ENCODE measurements around the gene OSBPL8. TPM values are rescaled to one million over a fixed set of nuclear protein-coding genes. Genes with fewer than 3 reads are reported as not detected.

OSBPL8 gene
- total and polyA plus RNA-seq, 2 donors (not counting 1 experiment from before 2014, with no cell fraction given): 11.1 to 112 TPM

GRCh38 chr12:76399040-76399439 is 160.5 kb downstream of the OSBPL8 start:
- Histone ChIP-seq H3K36me3 (replicated peaks in 1 of 2; ENCODE audit: control extremely low read depth in 1 of 2, control insufficient read depth in 1 of 2, extremely low read depth in 1 of 2, insufficient read depth in 2 of 2, low read length in 1 of 2) (peaks cover 6 to 9% of the 10 kb centered on the region in 2 experiments), H3K9ac (ENCODE audit: low read length) (no peak overlapping the region), H3K4me2 (replicated peaks; ENCODE audit: low read depth, low read length, poor library complexity, severe bottlenecking) (no peak overlapping the region), H4K20me1 (ENCODE audit: control insufficient read depth, insufficient read depth, low read length, poor library complexity, severe bottlenecking) (no peaks in the 10 kb centered on the region), H2AFZ (ENCODE audit: insufficient read depth, low read depth, low read length, poor library complexity, severe bottlenecking) (no peak overlapping the region), H3K27me3 (replicated peaks in 1 of 4; ENCODE audit: control extremely low read depth in 1 of 4, control insufficient read depth in 3 of 4, insufficient read depth in 4 of 4, low read length in 3 of 4) (no peaks in the 10 kb centered on the region), H3K79me2 (ENCODE audit: control insufficient read depth, insufficient read depth, low read length) (no peaks in the 10 kb centered on the region), H3K27ac (ENCODE audit: low read length in 2 of 2) (no peak overlapping the region), H3K9me3 (ENCODE audit: control extremely low read depth in 1 of 3, control insufficient read depth in 2 of 3, insufficient read depth in 1 of 3, low read length in 2 of 3) (no peaks in the 10 kb centered on the region), H3K4me1 (ENCODE audit: control insufficient read depth in 2 of 2, insufficient read depth in 2 of 2, low read length in 2 of 2) (no peaks in the 10 kb centered on the region), H3K4me3 (ENCODE audit: control extremely low read depth in 1 of 5, extremely low read depth in 1 of 5, insufficient read depth in 1 of 5, low read depth in 2 of 5, low read length in 4 of 5) (no peak overlapping the region)
- intact Hi-C loops (cut with micrococcal nuclease): no loop called here
- Mint-ChIP-seq H3K9me3 (ENCODE audit: insufficient read depth) (no peaks in the 10 kb centered on the region), H3K27me3 (no peaks in the 10 kb centered on the region), H3K4me1 (no peaks in the 10 kb centered on the region), H3K27ac (no peak overlapping the region), H3K4me3 (no peak overlapping the region)
- no peak for TF ChIP-seq EZH2 (IDR thresholded peaks at IDR 0.05; ENCODE audit: borderline replicate concordance, insufficient read depth, low read depth, low read length, poor library complexity, severe bottlenecking)
- TF ChIP-seq CTCF (IDR thresholded peaks at IDR 0.05): no peak
- ChIA-PET POLR2A (no interaction called here), CTCF (interaction anchor here (1.0 to 1.6 kb wide), 3 partner anchors 10 to 188 kb away, joined by 3 to 4 read pairs (median 3); no protein-coding TSS in a partner anchor)
- DNase-seq (no peak), ATAC-seq (ENCODE audit: low read depth) (no peak)
- 100% methylated on average over 1 of the region's 2 CpGs for WGBS (ENCODE audit: insufficient coverage)

- intact Hi-C loops (cut with micrococcal nuclease): no loop called here
- no peak overlapping the region for H3K4me3 Mint-ChIP-seq
- TF ChIP-seq CTCF (IDR thresholded peaks at IDR 0.05) (no peak), EZH2 (IDR thresholded peaks at IDR 0.05; ENCODE audit: borderline replicate concordance, insufficient read depth, low read depth, low read length, poor library complexity, severe bottlenecking) (no peak)
- no peaks in the 10 kb centered on the region for H3K27me3 Mint-ChIP-seq
- CTCF ChIA-PET: no interaction called here
- Histone ChIP-seq H3K36me3 (replicated peaks in 1 of 2; ENCODE audit: control extremely low read depth in 1 of 2, control insufficient read depth in 1 of 2, extremely low read depth in 1 of 2, insufficient read depth in 2 of 2, low read length in 1 of 2) (peaks cover 4 to 7% of the 10 kb centered on the region in 2 experiments), H3K79me2 (ENCODE audit: control insufficient read depth, insufficient read depth, low read length) (no peaks in the 10 kb centered on the region), H2AFZ (ENCODE audit: insufficient read depth, low read depth, low read length, poor library complexity, severe bottlenecking) (no peak overlapping the region), H3K27ac (ENCODE audit: low read length in 2 of 2) (no peak overlapping the region), H3K4me2 (replicated peaks; ENCODE audit: low read depth, low read length, poor library complexity, severe bottlenecking) (no peak overlapping the region), H3K9ac (ENCODE audit: low read length) (no peak overlapping the region), H4K20me1 (ENCODE audit: control insufficient read depth, insufficient read depth, low read length, poor library complexity, severe bottlenecking) (no peaks in the 10 kb centered on the region), H3K4me1 (ENCODE audit: control insufficient read depth in 2 of 2, insufficient read depth in 2 of 2, low read length in 2 of 2) (no peaks in the 10 kb centered on the region), H3K9me3 (ENCODE audit: control extremely low read depth in 1 of 3, control insufficient read depth in 2 of 3, insufficient read depth in 1 of 3, low read length in 2 of 3) (no peaks in the 10 kb centered on the region), H3K27me3 (replicated peaks in 1 of 4; ENCODE audit: control extremely low read depth in 1 of 4, control insufficient read depth in 3 of 4, insufficient read depth in 4 of 4, low read length in 3 of 4) (no peaks in the 10 kb centered on the region), H3K4me3 (ENCODE audit: control extremely low read depth in 1 of 5, extremely low read depth in 1 of 5, insufficient read depth in 1 of 5, low read depth in 2 of 5, low read length in 4 of 5) (no peak overlapping the region)
- no peak overlapping the region for H3K27ac Mint-ChIP-seq
- no peak for DNase-seq
- H3K9me3 Mint-ChIP-seq (ENCODE audit: insufficient read depth): no peaks in the 10 kb centered on the region
- H3K4me1 Mint-ChIP-seq: no peaks in the 10 kb centered on the region
- POLR2A ChIA-PET: no interaction called here
- no peak for ATAC-seq (ENCODE audit: low read depth)
Observed at GRCh38 chr12:76398106-76398505, 161.5 kb downstream of the OSBPL8 start.

All from B cell (primary cell).